ENCODE measurements around the gene PRKAG2.

DNA sequence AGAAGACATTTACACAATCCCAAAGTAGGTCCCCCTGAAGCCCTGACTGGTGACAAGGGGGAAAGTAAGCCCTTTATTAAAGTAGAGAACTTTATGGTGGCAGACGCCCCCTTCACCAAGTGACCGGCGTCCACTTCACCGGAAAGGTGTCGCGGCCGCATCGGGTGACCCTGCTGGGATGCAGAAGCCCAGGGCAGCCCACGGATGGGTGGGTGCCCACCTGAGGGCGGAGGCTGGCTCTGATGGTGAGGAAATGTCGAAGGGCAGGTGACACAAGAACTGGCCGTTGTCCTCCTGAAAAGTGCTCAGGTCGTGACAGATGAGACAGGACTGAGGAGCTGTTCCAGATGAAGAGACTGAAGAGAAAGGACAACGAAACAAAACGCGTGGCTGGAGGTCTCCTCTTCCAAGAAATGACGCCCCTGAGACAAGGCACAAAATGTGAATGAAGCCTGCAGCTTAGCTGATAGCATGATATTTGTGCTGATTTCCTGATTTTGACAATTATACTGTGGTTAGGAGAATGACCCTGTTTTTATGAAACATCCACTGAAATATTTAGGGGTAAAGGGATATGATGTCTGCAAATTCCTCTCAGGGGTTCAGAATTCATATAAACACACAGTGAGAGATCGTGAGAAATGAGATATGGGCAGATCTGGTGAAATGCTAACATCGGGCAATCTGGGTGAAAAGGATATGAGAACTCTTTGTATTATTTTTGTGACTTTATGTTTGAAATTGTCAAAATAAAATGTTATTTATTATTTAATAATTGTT, 123.9 kb downstream of the PRKAG2 start:
- TF ChIP-seq MXI1 (IDR thresholded peaks at IDR 0.05; ENCODE audit: low read depth, low read length) (no peak), TEAD4 (IDR thresholded peaks at IDR 0.05; ENCODE audit: borderline replicate concordance, insufficient read depth) (no peak), EP300 (IDR thresholded peaks at IDR 0.05; ENCODE audit: borderline replicate concordance in 1 of 2, low read depth in 1 of 2, low read length in 1 of 2) (no peak), CTCF (IDR thresholded peaks at IDR 0.05) (no peak), CHD2 (IDR thresholded peaks at IDR 0.05; ENCODE audit: low read length, partially characterized antibody) (no peak), POLR2AphosphoS5 (IDR thresholded peaks at IDR 0.05; ENCODE audit: low read depth, low read length) (no peak), TAF1 (IDR thresholded peaks at IDR 0.05; ENCODE audit: borderline replicate concordance, low read depth, low read length) (no peak), GABPA (IDR thresholded peaks at IDR 0.05; ENCODE audit: low read depth) (no peak), YY1 (IDR thresholded peaks at IDR 0.05; ENCODE audit: low read depth) (no peak), FOXJ3 (CRISPR knock-in tag; IDR thresholded peaks at IDR 0.05) (no peak), RAD21 (IDR thresholded peaks at IDR 0.05; ENCODE audit: low read length) (no peak)
- TF ChIP-seq, protein P1, sequence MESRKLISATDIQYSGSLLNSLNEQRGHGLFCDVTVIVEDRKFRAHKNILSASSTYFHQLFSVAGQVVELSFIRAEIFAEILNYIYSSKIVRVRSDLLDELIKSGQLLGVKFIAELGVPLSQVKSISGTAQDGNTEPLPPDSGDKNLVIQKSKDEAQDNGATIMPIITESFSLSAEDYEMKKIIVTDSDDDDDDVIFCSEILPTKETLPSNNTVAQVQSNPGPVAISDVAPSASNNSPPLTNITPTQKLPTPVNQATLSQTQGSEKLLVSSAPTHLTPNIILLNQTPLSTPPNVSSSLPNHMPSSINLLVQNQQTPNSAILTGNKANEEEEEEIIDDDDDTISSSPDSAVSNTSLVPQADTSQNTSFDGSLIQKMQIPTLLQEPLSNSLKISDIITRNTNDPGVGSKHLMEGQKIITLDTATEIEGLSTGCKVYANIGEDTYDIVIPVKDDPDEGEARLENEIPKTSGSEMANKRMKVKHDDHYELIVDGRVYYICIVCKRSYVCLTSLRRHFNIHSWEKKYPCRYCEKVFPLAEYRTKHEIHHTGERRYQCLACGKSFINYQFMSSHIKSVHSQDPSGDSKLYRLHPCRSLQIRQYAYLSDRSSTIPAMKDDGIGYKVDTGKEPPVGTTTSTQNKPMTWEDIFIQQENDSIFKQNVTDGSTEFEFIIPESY (IDR thresholded peaks at IDR 0.05; ENCODE audit: borderline replicate concordance, low read depth) = no peak
- TF ChIP-seq, protein P2, sequence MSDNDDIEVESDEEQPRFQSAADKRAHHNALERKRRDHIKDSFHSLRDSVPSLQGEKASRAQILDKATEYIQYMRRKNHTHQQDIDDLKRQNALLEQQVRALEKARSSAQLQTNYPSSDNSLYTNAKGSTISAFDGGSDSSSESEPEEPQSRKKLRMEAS (IDR thresholded peaks at IDR 0.05; ENCODE audit: low read depth) = no peak
